HepG2 (cell line): ENCODE measurements around the gene KCNQ2. TPM values are rescaled to one million over a fixed set of nuclear protein-coding genes. Genes with fewer than 3 reads are reported as not detected.
A peak's percentile ranks its signal among the peaks of the same experiment; 100 is the strongest.

Experiments
- HNF4G ChIP-seq, 2 experiments: sonication (generic) in 1 of 2; formaldehyde crosslinking in 1 of 2; IDR thresholded peaks; 2 replicates each; pipeline versions ENCODE4 v1.4.0 to v1.6.1; 2011 to 2020; ENCODE audit warnings: borderline replicate concordance in 2 of 2, low read depth in 2 of 2, mild to moderate bottlenecking in 2 of 2, low read length in 1 of 2, missing genetic modification reagents in 1 of 2, moderate library complexity in 1 of 2
- IRF2 ChIP-seq: IDR thresholded peaks from 2 replicates; pipeline ENCODE4 v1.6.1; 2018; ENCODE audit warnings: missing genetic modification reagents, missing compliant biosample characterization
- NFYC ChIP-seq: IDR thresholded peaks from 2 replicates; pipeline ENCODE4 v1.6.1; 2016; ENCODE audit warnings: missing genetic modification reagents, missing compliant biosample characterization
- PHF5A ChIP-seq: IDR thresholded peaks from one replicate; pipeline ENCODE4 v1.6.1; 2018; ENCODE audit warnings: low read depth, missing genetic modification reagents; ENCODE audit not compliant: unreplicated experiment
- POLR2AphosphoS5 ChIP-seq: IDR thresholded peaks from 2 replicates; pipeline ENCODE4 v1.6.1; 2012; ENCODE audit warnings: low read depth, low read length
- PRMT3 ChIP-seq: sonication (generic); formaldehyde crosslinking; IDR thresholded peaks from 2 replicates; pipeline ENCODE4 v1.8.1; 2022; ENCODE audit warnings: low read depth, mild to moderate bottlenecking, moderate library complexity, missing genetic modification reagents, borderline replicate concordance
- RFXAP ChIP-seq: sonication (generic); formaldehyde crosslinking; IDR thresholded peaks from 2 replicates; pipeline ENCODE4 v1.4.0; 2020; ENCODE audit warnings: missing genetic modification reagents, borderline replicate concordance
- ZNF282 ChIP-seq: fragments of 450-650 bp; IDR thresholded peaks from 2 replicates; pipeline ENCODE4 v1.6.1; 2018; ENCODE audit not compliant: partially characterized antibody
- ZNF296 ChIP-seq: sonication (generic); formaldehyde crosslinking; conservative IDR thresholded peaks from 2 replicates; pipeline ENCODE4 v1.5.0; 2020; ENCODE audit warnings: mild to moderate bottlenecking, missing genetic modification reagents
- ZNF558 ChIP-seq: sonication (generic); formaldehyde crosslinking; IDR thresholded peaks from 2 replicates; pipeline ENCODE4 v1.9.0; 2022; ENCODE audit warnings: mild to moderate bottlenecking, missing genetic modification reagents, borderline replicate concordance
- ZNF615 ChIP-seq: sonication (generic); formaldehyde crosslinking; IDR thresholded peaks from 2 replicates; pipeline ENCODE4 v1.5.0; 2020; ENCODE audit warnings: mild to moderate bottlenecking, missing genetic modification reagents, borderline replicate concordance
- polyA plus RNA-seq, 8 experiments: library from polyadenylated mRNA; depleted of rRNA in 3 of 8; stranded (reverse) in 7 of 8; unstranded in 1 of 8; fragments of >200 nt; fragmentation: Illumina TruSeq in 4 of 8; extraction: Trizol in 4 of 8; gene quantifications; 2 replicates each; pipeline versions ENCODE4 v1.2.1 to v1.2.3, GENCODE V29; 2011 to 2016; ENCODE audit warnings: low read depth in 4 of 8, missing spikeins in 1 of 8, mixed read lengths in 1 of 8; ENCODE audit not compliant: insufficient read depth in 1 of 8
- total RNA-seq, 5 experiments: library from RNA; depleted of rRNA; stranded (reverse); fragments of >200 nt; fragmentation: Illumina TruSeq; extraction: Trizol; gene quantifications; 2 replicates each; pipeline ENCODE4 v1.2.3, GENCODE V29; 2016; ENCODE audit warnings: low read depth in 1 of 5
- TF ChIP-seq, protein P1 (sequence below): sonication (generic); formaldehyde crosslinking; IDR thresholded peaks from 2 replicates; pipeline ENCODE4 v1.4.0; 2020; ENCODE audit warnings: missing genetic modification reagents, borderline replicate concordance
- TF ChIP-seq, protein P2 (sequence below), 2 experiments: sonication (generic) in 1 of 2; formaldehyde crosslinking in 1 of 2; IDR thresholded peaks; 2 replicates each; pipeline versions ENCODE4 v1.4.0 to v1.6.1; 2018 to 2020; ENCODE audit warnings: missing genetic modification reagents in 2 of 2, borderline replicate concordance in 1 of 2, low read depth in 1 of 2, mild to moderate bottlenecking in 1 of 2, missing biosample characterization in 1 of 2
- TF ChIP-seq, protein P3 (sequence below): sonication (generic); formaldehyde crosslinking; IDR thresholded peaks from 2 replicates; pipeline ENCODE4 v1.5.0; 2020; ENCODE audit warnings: missing genetic modification reagents
- TF ChIP-seq, protein P4 (sequence below): sonication (generic); formaldehyde crosslinking; IDR thresholded peaks from 2 replicates; pipeline ENCODE4 v1.5.1; 2020; ENCODE audit warnings: missing genetic modification reagents, mild to moderate bottlenecking, borderline replicate concordance

KCNQ2 gene
- total and polyA plus RNA-seq, 2 of the 13 experiments (the other 11 are each of a cell fraction or from before 2014, with no cell fraction given): not detected

DNA sequence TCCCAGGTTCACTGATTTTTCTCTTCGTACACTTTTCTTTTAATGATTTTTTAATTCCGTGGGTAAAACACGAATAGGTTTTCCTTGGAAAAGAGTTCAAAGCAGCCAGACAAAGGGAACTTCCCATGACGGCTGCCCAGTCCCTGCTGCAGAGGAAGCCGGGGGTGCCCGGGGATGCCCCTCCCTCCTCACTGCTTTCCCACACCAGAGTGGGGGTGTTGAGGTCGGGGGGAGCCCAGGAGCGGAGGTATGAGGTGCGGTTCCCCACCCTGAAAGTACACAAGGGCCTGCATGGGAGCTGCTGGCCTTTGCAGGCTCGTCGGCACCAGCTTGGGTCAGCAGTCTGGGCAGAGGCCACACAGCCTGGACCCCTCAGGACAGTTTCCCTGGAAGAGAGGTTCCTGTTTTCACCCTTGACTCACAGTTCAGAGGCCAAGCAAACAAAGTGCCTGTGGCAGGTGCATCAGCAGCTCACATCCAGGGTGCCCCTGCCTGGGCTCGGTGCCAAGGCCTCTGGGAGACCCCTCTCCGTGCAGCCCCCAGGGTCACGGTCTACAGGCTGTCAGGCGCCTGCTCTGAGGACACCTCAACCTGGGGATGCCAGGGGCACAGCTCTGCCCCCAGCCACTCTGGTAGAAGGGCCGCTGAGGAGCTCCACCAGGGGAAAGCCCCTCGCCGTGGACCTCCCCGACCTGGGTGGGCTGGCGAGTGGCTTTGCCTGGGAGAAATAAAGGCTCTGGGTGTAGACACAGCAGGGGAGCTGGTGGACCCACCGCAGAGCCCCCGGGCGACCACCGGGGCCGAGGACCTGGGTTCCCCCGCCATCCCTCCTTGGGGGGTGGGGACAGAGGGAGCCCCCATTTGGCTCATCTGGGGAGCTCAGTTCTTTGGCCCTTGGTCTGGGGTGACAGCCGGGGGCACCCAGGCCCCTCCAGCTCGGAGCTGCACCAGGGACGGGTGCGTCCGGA, 95.9 kb downstream of the KCNQ2 start (continued):
- TF ChIP-seq, protein P1, sequence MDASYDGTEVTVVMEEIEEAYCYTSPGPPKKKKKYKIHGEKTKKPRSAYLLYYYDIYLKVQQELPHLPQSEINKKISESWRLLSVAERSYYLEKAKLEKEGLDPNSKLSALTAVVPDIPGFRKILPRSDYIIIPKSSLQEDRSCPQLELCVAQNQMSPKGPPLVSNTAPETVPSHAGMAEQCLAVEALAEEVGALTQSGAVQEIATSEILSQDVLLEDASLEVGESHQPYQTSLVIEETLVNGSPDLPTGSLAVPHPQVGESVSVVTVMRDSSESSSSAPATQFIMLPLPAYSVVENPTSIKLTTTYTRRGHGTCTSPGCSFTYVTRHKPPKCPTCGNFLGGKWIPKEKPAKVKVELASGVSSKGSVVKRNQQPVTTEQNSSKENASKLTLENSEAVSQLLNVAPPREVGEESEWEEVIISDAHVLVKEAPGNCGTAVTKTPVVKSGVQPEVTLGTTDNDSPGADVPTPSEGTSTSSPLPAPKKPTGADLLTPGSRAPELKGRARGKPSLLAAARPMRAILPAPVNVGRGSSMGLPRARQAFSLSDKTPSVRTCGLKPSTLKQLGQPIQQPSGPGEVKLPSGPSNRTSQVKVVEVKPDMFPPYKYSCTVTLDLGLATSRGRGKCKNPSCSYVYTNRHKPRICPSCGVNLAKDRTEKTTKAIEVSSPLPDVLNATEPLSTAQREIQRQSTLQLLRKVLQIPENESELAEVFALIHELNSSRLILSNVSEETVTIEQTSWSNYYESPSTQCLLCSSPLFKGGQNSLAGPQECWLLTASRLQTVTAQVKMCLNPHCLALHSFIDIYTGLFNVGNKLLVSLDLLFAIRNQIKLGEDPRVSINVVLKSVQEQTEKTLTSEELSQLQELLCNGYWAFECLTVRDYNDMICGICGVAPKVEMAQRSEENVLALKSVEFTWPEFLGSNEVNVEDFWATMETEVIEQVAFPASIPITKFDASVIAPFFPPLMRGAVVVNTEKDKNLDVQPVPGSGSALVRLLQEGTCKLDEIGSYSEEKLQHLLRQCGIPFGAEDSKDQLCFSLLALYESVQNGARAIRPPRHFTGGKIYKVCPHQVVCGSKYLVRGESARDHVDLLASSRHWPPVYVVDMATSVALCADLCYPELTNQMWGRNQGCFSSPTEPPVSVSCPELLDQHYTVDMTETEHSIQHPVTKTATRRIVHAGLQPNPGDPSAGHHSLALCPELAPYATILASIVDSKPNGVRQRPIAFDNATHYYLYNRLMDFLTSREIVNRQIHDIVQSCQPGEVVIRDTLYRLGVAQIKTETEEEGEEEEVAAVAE: no peak
- TF ChIP-seq PRMT3 (CRISPR knock-in tag) (no peak), HNF4G (IDR thresholded peaks at IDR 0.05; ENCODE audit: borderline replicate concordance, low read depth, low read length) (peak; percentile 48; the same call in 1 of the 2 replicates), HNF4G (CRISPR knock-in tag; IDR thresholded peaks at IDR 0.05; ENCODE audit: borderline replicate concordance, low read depth) (no peak), ZNF282 (no peak), POLR2AphosphoS5 (no peak), IRF2 (CRISPR knock-in tag) (no peak), ZNF558 (CRISPR knock-in tag) (no peak), PHF5A (CRISPR knock-in tag) (no peak), ZNF615 (no peak), NFYC (CRISPR knock-in tag) (no peak), RFXAP (CRISPR knock-in tag) (no peak), ZNF296 (0 out of 2 replicates have a peak, but pooled peaks have one; percentile 11)
- TF ChIP-seq, protein P2, sequence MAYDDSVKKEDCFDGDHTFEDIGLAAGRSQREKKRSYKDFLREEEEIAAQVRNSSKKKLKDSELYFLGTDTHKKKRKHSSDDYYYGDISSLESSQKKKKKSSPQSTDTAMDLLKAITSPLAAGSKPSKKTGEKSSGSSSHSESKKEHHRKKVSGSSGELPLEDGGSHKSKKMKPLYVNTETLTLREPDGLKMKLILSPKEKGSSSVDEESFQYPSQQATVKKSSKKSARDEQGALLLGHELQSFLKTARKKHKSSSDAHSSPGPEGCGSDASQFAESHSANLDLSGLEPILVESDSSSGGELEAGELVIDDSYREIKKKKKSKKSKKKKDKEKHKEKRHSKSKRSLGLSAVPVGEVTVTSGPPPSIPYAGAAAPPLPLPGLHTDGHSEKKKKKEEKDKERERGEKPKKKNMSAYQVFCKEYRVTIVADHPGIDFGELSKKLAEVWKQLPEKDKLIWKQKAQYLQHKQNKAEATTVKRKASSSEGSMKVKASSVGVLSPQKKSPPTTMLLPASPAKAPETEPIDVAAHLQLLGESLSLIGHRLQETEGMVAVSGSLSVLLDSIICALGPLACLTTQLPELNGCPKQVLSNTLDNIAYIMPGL (CRISPR knock-in tag; IDR thresholded peaks at IDR 0.05; ENCODE audit: borderline replicate concordance in 1 of 2, low read depth in 1 of 2): no peak
- TF ChIP-seq, protein P3, sequence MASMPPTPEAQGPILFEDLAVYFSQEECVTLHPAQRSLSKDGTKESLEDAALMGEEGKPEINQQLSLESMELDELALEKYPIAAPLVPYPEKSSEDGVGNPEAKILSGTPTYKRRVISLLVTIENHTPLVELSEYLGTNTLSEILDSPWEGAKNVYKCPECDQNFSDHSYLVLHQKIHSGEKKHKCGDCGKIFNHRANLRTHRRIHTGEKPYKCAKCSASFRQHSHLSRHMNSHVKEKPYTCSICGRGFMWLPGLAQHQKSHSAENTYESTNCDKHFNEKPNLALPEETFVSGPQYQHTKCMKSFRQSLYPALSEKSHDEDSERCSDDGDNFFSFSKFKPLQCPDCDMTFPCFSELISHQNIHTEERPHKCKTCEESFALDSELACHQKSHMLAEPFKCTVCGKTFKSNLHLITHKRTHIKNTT: no peak
- TF ChIP-seq, protein P4, sequence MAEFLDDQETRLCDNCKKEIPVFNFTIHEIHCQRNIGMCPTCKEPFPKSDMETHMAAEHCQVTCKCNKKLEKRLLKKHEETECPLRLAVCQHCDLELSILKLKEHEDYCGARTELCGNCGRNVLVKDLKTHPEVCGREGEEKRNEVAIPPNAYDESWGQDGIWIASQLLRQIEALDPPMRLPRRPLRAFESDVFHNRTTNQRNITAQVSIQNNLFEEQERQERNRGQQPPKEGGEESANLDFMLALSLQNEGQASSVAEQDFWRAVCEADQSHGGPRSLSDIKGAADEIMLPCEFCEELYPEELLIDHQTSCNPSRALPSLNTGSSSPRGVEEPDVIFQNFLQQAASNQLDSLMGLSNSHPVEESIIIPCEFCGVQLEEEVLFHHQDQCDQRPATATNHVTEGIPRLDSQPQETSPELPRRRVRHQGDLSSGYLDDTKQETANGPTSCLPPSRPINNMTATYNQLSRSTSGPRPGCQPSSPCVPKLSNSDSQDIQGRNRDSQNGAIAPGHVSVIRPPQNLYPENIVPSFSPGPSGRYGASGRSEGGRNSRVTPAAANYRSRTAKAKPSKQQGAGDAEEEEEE (CRISPR knock-in tag): no peak
